Tibial nerve (tissue), 4 donors: ENCODE data around the gene CALY. TPM values are rescaled to one million over a fixed set of nuclear protein-coding genes. Genes with fewer than 3 reads are reported as not detected.

Experiments
- DNase-seq, 2 donors: peaks; one replicate each; pipeline ENCODE4 v3.0.0-alpha.2; 2019; ENCODE audit warnings: low spot score in 2 of 2
- H3K27ac ChIP-seq, 4 donors: fragments of 200-600 bp; sonication (generic) in 3 of 4; one replicate each; pipeline ENCODE4 v1.5.1; 2017 to 2019; ENCODE audit warnings: mild to moderate bottlenecking in 1 of 4
- H3K27me3 ChIP-seq, 2 donors: fragments of 200-600 bp; sonication (generic) in 1 of 2; one replicate each; pipeline versions ENCODE4 v1.5.1 to v1.6.0; 2017 to 2019
- H3K36me3 ChIP-seq, 3 donors: fragments of 200-600 bp; sonication (generic); one replicate each; pipeline ENCODE4 v1.5.1; 2018 to 2019
- H3K4me1 ChIP-seq, 4 donors: fragments of 200-600 bp; sonication (generic) in 3 of 4; one replicate each; pipeline ENCODE4 v1.5.1; 2017 to 2019
- H3K4me3 ChIP-seq, 4 donors: fragments of 200-600 bp; sonication (generic) in 3 of 4; one replicate each; pipeline ENCODE4 v1.5.1; 2017 to 2019; ENCODE audit warnings: mild to moderate bottlenecking in 1 of 4, moderate library complexity in 1 of 4
- H3K9me3 ChIP-seq, 4 donors: fragments of 200-600 bp; sonication (generic) in 3 of 4; one replicate each; pipeline ENCODE4 v1.5.1; 2017 to 2019
- EP300 ChIP-seq, 2 donors: sonication (generic); formaldehyde crosslinking; IDR thresholded peaks; one replicate each; pipeline ENCODE4 v1.6.1; 2017; ENCODE audit warnings: antibody characterized with exemption in 2 of 2, mild to moderate bottlenecking in 1 of 2
- POLR2A ChIP-seq, 2 donors: fragments of 450-650 bp; IDR thresholded peaks; one replicate each; pipeline ENCODE4 v1.6.1; 2017; ENCODE audit warnings: antibody characterized with exemption in 2 of 2, mild to moderate bottlenecking in 2 of 2, moderate library complexity in 2 of 2
- WGBS, 2 donors: methylation state at CpG; one replicate each; pipeline ENCODE4 v1.1.5; 2018; 5-methylcytosine and 5-hydroxymethylcytosine counted together
- total RNA-seq, 4 donors: library from RNA; depleted of rRNA; stranded (reverse); fragments of >200 nt; gene quantifications; one replicate each; pipeline ENCODE4 v1.1.0, GENCODE V29; 2016
- TF ChIP-seq, protein P1 (sequence below), 5 experiments: fragments of 200-600 bp in 3 of 5; fragments of 450-650 bp in 2 of 5; sonication (generic) in 3 of 5; IDR thresholded peaks; one replicate each; pipeline ENCODE4 v1.5.1; 2016 to 2019; ENCODE audit warnings: antibody characterized with exemption in 5 of 5, mild to moderate bottlenecking in 3 of 5, moderate library complexity in 2 of 5

Gene CALY
- total RNA-seq, 4 donors from 2014 or later, result 0.60 to 4.4 (median 1.2) TPM; not detected in 1

DNA sequence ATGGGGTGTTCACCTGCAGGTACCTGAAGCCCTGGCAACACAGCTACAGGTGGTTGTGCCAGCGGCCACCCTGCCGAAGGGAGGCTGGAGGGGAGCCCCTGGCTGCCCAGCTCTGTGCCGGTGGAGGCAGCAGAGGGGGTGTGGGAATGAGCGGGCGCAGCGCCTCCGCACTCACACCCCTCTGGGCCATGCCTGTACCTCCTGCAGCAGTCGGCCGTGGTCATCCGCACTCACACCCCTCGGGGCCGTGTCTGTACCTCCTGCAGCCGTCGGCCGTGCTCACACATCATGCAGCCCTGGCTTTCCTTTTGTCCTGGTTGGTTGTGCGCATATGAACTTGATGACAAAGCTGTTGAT, 26.3 kb downstream of the CALY start:
- WGBS, 2 donors, result 94 to 98% methylated on average over 13 to 14 of the region's 16 CpGs
- peaks cover 0 to 37% (median 10%) of the 10 kb centered on the region in 3 donors for H3K36me3 ChIP-seq
- peaks cover 0 to 40% (median 17%) of the 10 kb centered on the region in 4 donors for H3K4me1 ChIP-seq
- H3K27me3 ChIP-seq, result no peaks in the 10 kb centered on the region
- TF ChIP-seq POLR2A (IDR thresholded peaks at IDR 0.05) (no peak), EP300 (IDR thresholded peaks at IDR 0.05) (no peak)
- TF ChIP-seq, protein P1, sequence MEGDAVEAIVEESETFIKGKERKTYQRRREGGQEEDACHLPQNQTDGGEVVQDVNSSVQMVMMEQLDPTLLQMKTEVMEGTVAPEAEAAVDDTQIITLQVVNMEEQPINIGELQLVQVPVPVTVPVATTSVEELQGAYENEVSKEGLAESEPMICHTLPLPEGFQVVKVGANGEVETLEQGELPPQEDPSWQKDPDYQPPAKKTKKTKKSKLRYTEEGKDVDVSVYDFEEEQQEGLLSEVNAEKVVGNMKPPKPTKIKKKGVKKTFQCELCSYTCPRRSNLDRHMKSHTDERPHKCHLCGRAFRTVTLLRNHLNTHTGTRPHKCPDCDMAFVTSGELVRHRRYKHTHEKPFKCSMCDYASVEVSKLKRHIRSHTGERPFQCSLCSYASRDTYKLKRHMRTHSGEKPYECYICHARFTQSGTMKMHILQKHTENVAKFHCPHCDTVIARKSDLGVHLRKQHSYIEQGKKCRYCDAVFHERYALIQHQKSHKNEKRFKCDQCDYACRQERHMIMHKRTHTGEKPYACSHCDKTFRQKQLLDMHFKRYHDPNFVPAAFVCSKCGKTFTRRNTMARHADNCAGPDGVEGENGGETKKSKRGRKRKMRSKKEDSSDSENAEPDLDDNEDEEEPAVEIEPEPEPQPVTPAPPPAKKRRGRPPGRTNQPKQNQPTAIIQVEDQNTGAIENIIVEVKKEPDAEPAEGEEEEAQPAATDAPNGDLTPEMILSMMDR (IDR thresholded peaks at IDR 0.05), result no peak
- DNase-seq, result no peak
- H3K4me3 ChIP-seq, result no peak overlapping the region
- no peaks in the 10 kb centered on the region for H3K9me3 ChIP-seq
- H3K27ac ChIP-seq, result no peak overlapping the region

DNA sequence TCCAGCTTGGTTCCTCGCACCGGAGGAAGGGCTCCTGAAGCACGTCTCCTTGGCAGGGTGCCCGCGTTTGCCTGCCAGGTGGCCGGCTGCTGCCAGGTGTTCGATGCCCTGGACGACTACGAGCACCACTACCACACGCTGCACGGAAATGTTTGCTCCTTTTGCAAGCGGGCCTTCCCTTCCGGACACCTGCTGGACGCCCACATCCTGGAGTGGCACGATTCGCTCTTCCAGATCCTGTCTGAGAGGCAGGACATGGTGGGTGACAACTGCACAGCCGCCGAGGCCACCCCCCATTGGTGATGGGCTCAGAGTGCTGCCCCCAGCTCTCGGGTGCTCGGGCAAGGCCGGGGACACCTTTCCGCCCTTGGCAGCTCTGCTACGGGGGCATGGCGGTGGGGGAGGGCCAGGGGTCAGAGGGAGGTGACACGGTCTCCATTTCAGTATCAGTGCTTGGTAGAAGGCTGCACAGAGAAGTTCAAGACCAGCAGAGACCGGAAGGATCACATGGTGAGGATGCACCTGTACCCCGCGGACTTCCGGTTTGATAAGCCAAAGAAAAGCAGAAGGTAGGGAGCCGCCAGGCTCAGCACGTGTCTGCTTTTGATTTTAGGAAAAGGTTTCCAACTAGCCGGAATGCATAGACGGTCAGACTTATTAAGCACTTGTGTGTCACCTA, 26.8 kb downstream of the CALY start:
- whole genome bisulfite sequencing, 2 donors, result 94 to 96% methylated on average over 30 to 32 of the region's 33 CpGs
- Histone ChIP-seq H3K27me3 (no peaks in the 10 kb centered on the region), H3K4me3 (peak overlapping the region in 1 of 4 donors; percentile 89), H3K4me1 (peaks cover 0 to 43% (median 17%) of the 10 kb centered on the region in 4 donors), H3K36me3 (peaks cover 0 to 39% (median 10%) of the 10 kb centered on the region in 3 donors), H3K9me3 (no peaks in the 10 kb centered on the region), H3K27ac (peak overlapping the region in 3 of 4 donors; percentile 96 to 97 (median 97))
- TF ChIP-seq EP300 (IDR thresholded peaks at IDR 0.05), result no peak
- TF ChIP-seq, protein P1 (IDR thresholded peaks at IDR 0.05), result no peak
- no peak for TF ChIP-seq POLR2A (IDR thresholded peaks at IDR 0.05)
- DNase-seq, result no peak

DNA sequence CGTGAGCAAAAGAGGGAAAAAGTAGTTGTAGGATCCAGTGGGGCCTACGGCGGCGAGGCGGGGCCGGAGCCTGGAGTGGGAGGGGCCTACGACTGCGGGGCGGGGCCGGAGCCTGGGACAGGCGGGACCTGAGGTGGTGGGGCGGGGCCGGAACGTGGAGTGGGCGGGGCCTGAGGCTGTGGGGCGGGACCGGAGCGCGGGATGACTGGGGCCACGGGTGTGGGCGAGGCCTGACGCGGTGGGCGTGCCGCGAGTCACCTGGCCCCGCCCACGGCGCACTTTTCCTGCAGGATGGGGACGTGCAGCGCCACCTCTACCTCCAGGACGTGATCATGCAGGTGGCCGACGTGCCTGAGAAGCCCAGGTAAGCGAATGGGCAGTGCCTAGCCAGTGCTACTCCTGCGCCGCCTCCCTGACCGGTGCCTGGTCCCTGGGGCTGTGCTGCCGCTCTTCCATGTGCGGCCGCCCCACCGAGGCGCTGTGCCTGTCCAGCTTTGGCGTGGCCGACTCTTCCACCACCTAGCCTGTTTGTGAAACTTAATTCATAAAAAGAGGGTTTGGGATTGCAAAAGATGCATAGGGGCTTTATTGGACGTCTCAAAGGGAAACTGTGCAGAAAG, 27.5 kb downstream of the CALY start:
- WGBS, 2 donors, result 25 to 28% methylated on average over 42 to 46 of the region's 46 CpGs
- Histone ChIP-seq H3K4me1 (peaks cover 0 to 48% (median 17%) of the 10 kb centered on the region in 4 donors), H3K27ac (peak overlapping the region; percentile 92 to 97 (median 96)), H3K27me3 (no peaks in the 10 kb centered on the region), H3K36me3 (peaks cover 0 to 40% (median 10%) of the 10 kb centered on the region in 3 donors), H3K9me3 (no peaks in the 10 kb centered on the region), H3K4me3 (peak overlapping the region; percentile 89 to 100 (median 96))
- TF ChIP-seq, protein P1 (IDR thresholded peaks at IDR 0.05), result no peak
- no peak for TF ChIP-seq EP300 (IDR thresholded peaks at IDR 0.05)
- no peak for TF ChIP-seq POLR2A (IDR thresholded peaks at IDR 0.05)
- DNase-seq, result peak; percentile 87 to 88

DNA sequence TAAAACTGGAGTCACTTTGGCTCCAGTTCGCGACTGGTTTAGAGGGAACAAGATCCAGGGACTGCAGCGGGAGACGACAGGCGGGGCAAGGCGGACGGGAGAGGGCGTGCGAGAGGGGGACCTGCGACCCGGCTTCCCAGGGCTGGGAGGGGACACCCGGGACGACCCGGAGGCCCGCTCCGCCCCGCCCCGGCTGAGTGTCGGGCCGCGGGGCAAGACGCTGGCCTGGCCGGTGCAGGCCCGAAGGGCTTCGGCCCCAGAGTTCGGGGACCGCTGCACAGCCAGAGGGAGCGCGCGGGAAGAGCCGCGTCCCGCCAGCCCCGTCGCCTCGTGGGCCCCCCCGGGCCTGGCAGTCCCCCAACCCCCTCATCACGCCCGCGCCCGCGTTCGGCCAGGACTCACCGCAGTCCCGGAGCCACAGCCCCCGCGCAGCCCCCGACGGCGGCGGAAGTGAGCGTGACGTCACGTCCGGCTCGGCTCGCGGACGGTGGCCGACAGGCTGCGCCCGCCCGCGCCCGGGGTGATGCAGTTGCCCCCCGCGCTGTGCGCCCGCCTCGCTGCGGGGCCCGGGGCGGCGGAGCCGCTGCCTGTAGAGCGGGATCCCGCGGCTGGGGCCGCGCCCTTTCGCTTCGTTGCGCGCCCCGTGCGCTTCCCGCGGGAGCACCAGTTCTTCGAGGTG, 28.1 kb downstream of the CALY start, which contains the start of the genes TUBGCP2 and ZNF511:
Gene TUBGCP2 (minus strand): TSS at position 452 of the 679 bp plus-strand sequence. CDS start 5,931 bp downstream, outside the sequence.
Gene ZNF511 (plus strand): TSS at position 494 of the 679 bp plus-strand sequence. CDS start 30 bp downstream, at position 524.
- peak; percentile 72 to 75 for DNase-seq
- H3K4me1 ChIP-seq, result peaks cover 0 to 51% (median 17%) of the 10 kb centered on the region in 4 donors
- peak within 1 kb of the TSS; percentile 89 to 100 (median 96) for H3K4me3 ChIP-seq
- WGBS, 2 donors, result 0% methylated on average over 34 to 50 of the region's 89 CpGs
- H3K27ac ChIP-seq, result peak within 1 kb of the TSS; percentile 92 to 97 (median 96)
- no peaks in the 10 kb centered on the region for H3K27me3 ChIP-seq
- TF ChIP-seq EP300 (IDR thresholded peaks at IDR 0.05) (peak in 1 of 2 donors; percentile 68), POLR2A (IDR thresholded peaks at IDR 0.05) (peak in 1 of 2 donors; percentile 72)
- TF ChIP-seq, protein P1 (IDR thresholded peaks at IDR 0.05), result peak in 3 of 5 experiments; percentile 9 to 63 (median 34)
- peaks cover 0 to 43% (median 10%) of the 10 kb centered on the region in 3 donors for H3K36me3 ChIP-seq
- H3K9me3 ChIP-seq, result no peaks in the 10 kb centered on the region
